PC-3 (cell line): ENCODE data around the gene TNFRSF18. TPM values are rescaled to one million over a fixed set of nuclear protein-coding genes. Genes with fewer than 3 reads are reported as not detected.

Experiments used
- ATAC-seq: fragments of 200-7000 bp; cut with Tn5 transposase; 2 replicates; pipeline ENCODE4 v1.9.1; 2020; ENCODE audit warnings: mild to moderate bottlenecking, moderate library complexity
- BruUV-seq: library from RNA; stranded (reverse); fragments of 400-500 nt; replicated peaks from 2 replicates; lab custom pipeline; 2021; lab: Mats Ljungman, UMichigan
- CTCF ChIA-PET: fragments of 300-600 bp; sonication (Branson Sonifier 250); formaldehyde crosslinking; loops from one replicate; lab custom pipeline; 2022; ENCODE audit warnings: antibody characterized with exemption; lab: Charles Lee
- POLR2A ChIA-PET: fragments of 300-600 bp; sonication (Branson Sonifier 250); formaldehyde crosslinking; loops from one replicate; lab custom pipeline; 2022; ENCODE audit warnings: antibody characterized with exemption; ENCODE audit not compliant: unreplicated experiment; lab: Charles Lee
- DNase-seq: peaks from one replicate; pipeline ENCODE4 v3.0.0-alpha.2; 2015
- H2AFZ ChIP-seq: fragments of 300-600 bp; sonication (generic); 2 replicates; pipeline ENCODE4 v1.6.0; 2016; ENCODE audit warnings: antibody characterized with exemption, low read length
- H3F3A ChIP-seq: fragments of 300-600 bp; sonication (generic); one replicate; pipeline ENCODE4 v1.6.0; 2017; ENCODE audit warnings: antibody characterized with exemption, low read length, control low read depth, mild to moderate bottlenecking; ENCODE audit not compliant: unreplicated experiment
- H3K27ac ChIP-seq: fragments of 300-600 bp; sonication (generic); 2 replicates; pipeline ENCODE4 v1.5.1; 2016; ENCODE audit warnings: mild to moderate bottlenecking, low read length
- H3K27me3 ChIP-seq: fragments of 300-600 bp; sonication (generic); 2 replicates; pipeline ENCODE4 v1.6.1; 2016; ENCODE audit warnings: low read length, mixed read lengths
- H3K36me3 ChIP-seq: fragments of 300-600 bp; sonication (generic); 2 replicates; pipeline ENCODE4 v1.6.1; 2016; ENCODE audit warnings: low read depth, mixed run types, low read length, mixed read lengths
- H3K4me1 ChIP-seq: fragments of 300-600 bp; sonication (generic); 2 replicates; pipeline ENCODE4 v1.5.1; 2016; ENCODE audit warnings: low read length; ENCODE audit not compliant: insufficient read depth
- H3K4me2 ChIP-seq: fragments of 300-600 bp; sonication (generic); 2 replicates; pipeline ENCODE4 v1.6.0; 2016; ENCODE audit warnings: low read length
- H3K4me3 ChIP-seq: fragments of 300-600 bp; sonication (generic); 2 replicates; pipeline ENCODE4 v1.5.1; 2016; ENCODE audit warnings: mild to moderate bottlenecking, low read length, mixed read lengths
- H3K79me2 ChIP-seq: fragments of 300-600 bp; sonication (generic); 2 replicates; pipeline ENCODE4 v1.6.1; 2017; ENCODE audit warnings: low read length, mixed read lengths
- H3K9ac ChIP-seq: fragments of 300-600 bp; sonication (generic); 2 replicates; pipeline ENCODE4 v1.6.0; 2016; ENCODE audit warnings: mild to moderate bottlenecking, low read length
- H3K9me2 ChIP-seq: fragments of 300-600 bp; sonication (generic); replicated peaks from 2 replicates; pipeline ENCODE4 v1.6.1; 2016; ENCODE audit warnings: mixed run types, low read length, mixed read lengths
- H3K9me3 ChIP-seq: fragments of 300-600 bp; sonication (generic); 2 replicates; pipeline ENCODE4 v1.6.1; 2016; ENCODE audit warnings: low read length, mixed read lengths
- H4K20me1 ChIP-seq: fragments of 300-600 bp; sonication (generic); 2 replicates; pipeline ENCODE4 v1.6.1; 2016; ENCODE audit warnings: low read length, mixed read lengths
- EZH2 ChIP-seq: fragments of 300-600 bp; sonication (generic); IDR thresholded peaks from one replicate; pipeline ENCODE4 v1.6.1; 2017; ENCODE audit warnings: antibody characterized with exemption, mild to moderate bottlenecking, low read length; ENCODE audit not compliant: unreplicated experiment
- EZH2phosphoT487 ChIP-seq: fragments of 300-600 bp; sonication (generic); IDR thresholded peaks from 2 replicates; pipeline ENCODE4 v1.6.1; 2018; ENCODE audit warnings: mild to moderate bottlenecking, antibody characterized with exemption, low read length, borderline replicate concordance
- intact Hi-C: fragments of 100-400 bp; cut with micrococcal nuclease; formaldehyde crosslinking; loops from 2 replicates; pipeline ENCODE4 v1.9.0; 2023
- total RNA-seq: library from RNA; depleted of rRNA; stranded (reverse); fragments of >200 nt; gene quantifications from 2 replicates; pipeline ENCODE4 v1.2.3, GENCODE V29; 2014
- TF ChIP-seq, protein P1 (sequence below): fragments of 300-600 bp; sonication (generic); conservative IDR thresholded peaks from 2 replicates; pipeline ENCODE4 v1.5.1; 2017; ENCODE audit warnings: antibody characterized with exemption, low read depth, mild to moderate bottlenecking, low read length

Gene TNFRSF18
- total RNA-seq, 1 experiment from 2014 or later = 87.2 TPM

DNA sequence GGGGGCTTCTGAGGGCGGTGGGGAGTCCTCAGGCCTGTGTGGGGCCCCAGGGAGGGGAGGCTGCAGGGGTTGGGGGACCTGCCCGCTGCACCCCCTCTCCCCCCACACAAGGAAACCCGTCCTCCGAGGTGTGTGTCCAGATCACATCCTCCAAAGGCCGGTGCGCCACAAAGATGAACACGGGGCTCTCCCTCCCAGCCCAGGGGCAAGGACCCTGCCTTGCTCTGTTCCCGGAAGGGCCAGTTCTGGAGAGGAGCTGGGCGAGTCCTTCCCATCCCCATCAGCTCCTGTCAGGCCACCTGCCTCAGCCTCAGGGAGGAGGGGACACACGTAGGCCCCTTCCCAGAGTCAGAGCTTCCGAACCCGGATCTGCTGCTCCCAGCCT is 35.2 kb downstream of the TNFRSF18 start:
- ATAC-seq (no peak), DNase-seq (no peak)
- no peaks in the 10 kb centered on the region for H3K9me2 ChIP-seq
- no peaks in the 10 kb centered on the region for H3K9me3 ChIP-seq
- peaks cover 39% of the 10 kb centered on the region for H3K79me2 ChIP-seq
- no peak overlapping the region for H3K4me2 ChIP-seq
- ChIA-PET POLR2A (interaction anchor here (0.6 kb wide), 1 partner anchor 1297 kb away, joined by 4 read pairs; no protein-coding TSS in a partner anchor), CTCF (no interaction called here)
- H3K36me3 ChIP-seq = no peaks in the 10 kb centered on the region; the same call in 1 of the 2 replicates
- H3K27me3 ChIP-seq = no peaks in the 10 kb centered on the region
- no TSS peak for BruUV-seq
- TF ChIP-seq EZH2 = no peak
- peaks cover 24% of the 10 kb centered on the region for H4K20me1 ChIP-seq
- no peak overlapping the region for H2AFZ ChIP-seq
- H3K4me3 ChIP-seq = no peak overlapping the region
- no peaks in the 10 kb centered on the region for H3F3A ChIP-seq
- H3K4me1 ChIP-seq = peaks cover under 1% of the 10 kb centered on the region
- H3K27ac ChIP-seq = no peak overlapping the region
- intact Hi-C loops = no loop called here
- no peak overlapping the region for H3K9ac ChIP-seq

DNA sequence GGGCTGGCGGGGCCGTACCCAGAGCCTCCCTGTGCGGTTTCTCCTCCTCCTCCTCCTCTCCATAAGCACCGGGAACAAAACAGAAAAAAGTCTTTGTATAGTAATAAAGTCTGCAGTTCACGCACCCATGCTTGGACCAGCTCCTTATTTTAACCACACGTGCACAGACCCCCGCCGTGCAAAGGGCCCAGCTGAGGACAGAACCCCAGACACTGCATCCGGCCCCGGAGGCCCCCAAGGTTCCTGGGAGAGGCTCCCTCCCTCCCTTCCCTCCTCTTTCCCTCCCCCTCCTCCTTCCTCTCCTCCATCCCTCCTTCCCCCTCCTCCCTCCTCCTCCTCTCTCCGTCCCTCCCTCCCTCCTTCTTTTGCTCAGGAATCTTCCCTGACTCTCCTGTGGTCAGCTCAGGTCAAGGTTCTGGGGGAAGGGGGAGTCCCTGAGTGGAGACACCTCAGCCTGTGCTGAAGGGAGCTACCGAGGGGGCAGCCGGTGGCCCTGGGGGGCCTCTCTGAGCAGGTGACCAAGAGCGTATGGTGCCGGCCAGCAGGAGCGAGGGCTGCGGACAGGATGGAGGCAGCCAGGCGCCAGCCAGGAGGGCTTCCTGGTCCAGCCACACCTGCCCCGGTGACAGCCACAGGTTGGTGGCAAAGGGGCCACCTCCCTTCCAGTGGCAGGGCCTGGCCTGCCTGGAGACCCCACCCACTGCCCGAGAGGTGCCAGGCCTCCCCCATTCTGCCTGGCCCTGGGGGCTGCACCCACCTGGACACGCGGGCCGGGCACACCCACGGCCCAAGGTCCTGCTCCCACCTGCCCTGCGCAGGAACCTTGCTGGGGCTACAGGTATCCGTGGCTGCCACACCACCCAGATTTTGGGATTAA is 35.9 kb downstream of the TNFRSF18 start:
- Histone ChIP-seq H3K79me2 (peaks cover 46% of the 10 kb centered on the region), H3K9me3 (no peaks in the 10 kb centered on the region), H3K27me3 (no peaks in the 10 kb centered on the region), H3K9ac (no peak overlapping the region), H3K9me2 (no peaks in the 10 kb centered on the region), H3K4me3 (no peak overlapping the region), H4K20me1 (peaks cover 31% of the 10 kb centered on the region), H3K36me3 (no peaks in the 10 kb centered on the region; the same call in 1 of the 2 replicates), H2AFZ (no peak overlapping the region), H3K4me2 (no peak overlapping the region), H3K4me1 (peaks cover 8% of the 10 kb centered on the region), H3K27ac (no peak overlapping the region), H3F3A (no peaks in the 10 kb centered on the region)
- ATAC-seq (no peak), DNase-seq (no peak)
- BruUV-seq = no TSS peak
- TF ChIP-seq EZH2 (no peak), EZH2phosphoT487 (no peak)
- TF ChIP-seq, protein P1, sequence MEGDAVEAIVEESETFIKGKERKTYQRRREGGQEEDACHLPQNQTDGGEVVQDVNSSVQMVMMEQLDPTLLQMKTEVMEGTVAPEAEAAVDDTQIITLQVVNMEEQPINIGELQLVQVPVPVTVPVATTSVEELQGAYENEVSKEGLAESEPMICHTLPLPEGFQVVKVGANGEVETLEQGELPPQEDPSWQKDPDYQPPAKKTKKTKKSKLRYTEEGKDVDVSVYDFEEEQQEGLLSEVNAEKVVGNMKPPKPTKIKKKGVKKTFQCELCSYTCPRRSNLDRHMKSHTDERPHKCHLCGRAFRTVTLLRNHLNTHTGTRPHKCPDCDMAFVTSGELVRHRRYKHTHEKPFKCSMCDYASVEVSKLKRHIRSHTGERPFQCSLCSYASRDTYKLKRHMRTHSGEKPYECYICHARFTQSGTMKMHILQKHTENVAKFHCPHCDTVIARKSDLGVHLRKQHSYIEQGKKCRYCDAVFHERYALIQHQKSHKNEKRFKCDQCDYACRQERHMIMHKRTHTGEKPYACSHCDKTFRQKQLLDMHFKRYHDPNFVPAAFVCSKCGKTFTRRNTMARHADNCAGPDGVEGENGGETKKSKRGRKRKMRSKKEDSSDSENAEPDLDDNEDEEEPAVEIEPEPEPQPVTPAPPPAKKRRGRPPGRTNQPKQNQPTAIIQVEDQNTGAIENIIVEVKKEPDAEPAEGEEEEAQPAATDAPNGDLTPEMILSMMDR = no peak
- CTCF ChIA-PET = no interaction called here
- POLR2A ChIA-PET = no interaction called here
- intact Hi-C loops = no loop called here

DNA sequence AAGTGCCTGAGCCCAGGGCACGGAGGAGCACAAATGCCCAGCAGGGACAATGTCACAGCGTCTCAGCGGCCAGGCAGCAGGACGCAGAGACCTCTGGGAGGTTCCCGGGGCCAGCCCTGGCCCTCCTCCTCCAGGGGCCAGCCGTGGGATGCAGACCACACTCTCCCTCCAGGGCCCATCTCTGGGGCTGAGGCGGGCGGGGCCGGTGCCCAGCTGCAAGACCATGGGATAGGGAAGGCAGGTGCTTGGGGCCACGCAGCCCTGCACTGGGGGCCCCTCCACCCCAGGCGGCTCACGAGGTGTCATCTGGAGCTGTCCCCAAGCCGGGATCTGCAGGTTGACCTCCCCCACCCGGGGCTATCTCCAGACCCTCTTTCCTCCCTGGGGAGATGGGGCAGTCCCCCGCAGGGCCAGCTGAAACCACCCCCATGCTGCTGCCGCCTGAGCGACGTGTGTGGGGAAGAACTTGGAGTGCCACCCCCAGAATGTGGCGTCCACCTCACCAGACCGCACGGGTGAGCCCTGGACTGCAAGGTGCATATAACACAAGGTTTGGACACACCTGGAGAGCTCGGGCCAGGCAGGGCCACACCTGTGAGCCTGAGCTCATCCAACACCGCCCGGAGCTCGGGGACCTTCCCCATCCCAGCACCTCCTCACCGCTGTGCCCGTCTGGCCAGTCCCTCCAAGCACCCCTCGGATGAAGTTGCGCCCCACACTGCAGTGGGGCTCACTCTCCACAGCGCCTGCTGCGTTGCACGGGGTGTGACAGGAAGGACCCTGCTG is 36.8 kb downstream of the TNFRSF18 start:
- ATAC-seq (no peak), DNase-seq (no peak)
- H3K36me3 ChIP-seq = no peaks in the 10 kb centered on the region; the same call in 1 of the 2 replicates
- intact Hi-C loops = no loop called here
- ChIA-PET POLR2A (no interaction called here), CTCF (no interaction called here)
- no peak for TF ChIP-seq EZH2phosphoT487
- TF ChIP-seq EZH2 = no peak
- TF ChIP-seq, protein P1 = no peak
- H4K20me1 ChIP-seq = peaks cover 37% of the 10 kb centered on the region
- peaks cover 54% of the 10 kb centered on the region for H3K79me2 ChIP-seq
- no peak overlapping the region for H2AFZ ChIP-seq
- H3F3A ChIP-seq = no peaks in the 10 kb centered on the region
- no peaks in the 10 kb centered on the region for H3K9me3 ChIP-seq
- no TSS peak for BruUV-seq
- no peaks in the 10 kb centered on the region for H3K27me3 ChIP-seq
- no peak overlapping the region for H3K27ac ChIP-seq
- H3K9me2 ChIP-seq = no peaks in the 10 kb centered on the region
- H3K4me1 ChIP-seq = peaks cover 13% of the 10 kb centered on the region
- no peak overlapping the region for H3K9ac ChIP-seq
- no peak overlapping the region for H3K4me2 ChIP-seq
- no peak overlapping the region for H3K4me3 ChIP-seq
